LHCN-M2 (cell line): Measurements from ENCODE around the gene TXLNG. TPM values are rescaled to one million over a fixed set of nuclear protein-coding genes. Genes with fewer than 3 reads are reported as not detected.

Experiments
- DNase-seq: peaks from one replicate; pipeline ENCODE4 v3.0.0-alpha.2; 2012; ENCODE audit warnings: low read depth
- total RNA-seq: library from RNA; depleted of rRNA; stranded (reverse); fragments of >200 nt; gene quantifications from 2 replicates; pipeline ENCODE4 v1.2.3, GENCODE V29; 2014

The TXLNG gene
- total RNA-seq, 1 experiment from 2014 or later: 8.5 TPM

GRCh38 chrX:16785247-16786138, 773 bp upstream of the TXLNG start:
- no peak for DNase-seq

DNA sequence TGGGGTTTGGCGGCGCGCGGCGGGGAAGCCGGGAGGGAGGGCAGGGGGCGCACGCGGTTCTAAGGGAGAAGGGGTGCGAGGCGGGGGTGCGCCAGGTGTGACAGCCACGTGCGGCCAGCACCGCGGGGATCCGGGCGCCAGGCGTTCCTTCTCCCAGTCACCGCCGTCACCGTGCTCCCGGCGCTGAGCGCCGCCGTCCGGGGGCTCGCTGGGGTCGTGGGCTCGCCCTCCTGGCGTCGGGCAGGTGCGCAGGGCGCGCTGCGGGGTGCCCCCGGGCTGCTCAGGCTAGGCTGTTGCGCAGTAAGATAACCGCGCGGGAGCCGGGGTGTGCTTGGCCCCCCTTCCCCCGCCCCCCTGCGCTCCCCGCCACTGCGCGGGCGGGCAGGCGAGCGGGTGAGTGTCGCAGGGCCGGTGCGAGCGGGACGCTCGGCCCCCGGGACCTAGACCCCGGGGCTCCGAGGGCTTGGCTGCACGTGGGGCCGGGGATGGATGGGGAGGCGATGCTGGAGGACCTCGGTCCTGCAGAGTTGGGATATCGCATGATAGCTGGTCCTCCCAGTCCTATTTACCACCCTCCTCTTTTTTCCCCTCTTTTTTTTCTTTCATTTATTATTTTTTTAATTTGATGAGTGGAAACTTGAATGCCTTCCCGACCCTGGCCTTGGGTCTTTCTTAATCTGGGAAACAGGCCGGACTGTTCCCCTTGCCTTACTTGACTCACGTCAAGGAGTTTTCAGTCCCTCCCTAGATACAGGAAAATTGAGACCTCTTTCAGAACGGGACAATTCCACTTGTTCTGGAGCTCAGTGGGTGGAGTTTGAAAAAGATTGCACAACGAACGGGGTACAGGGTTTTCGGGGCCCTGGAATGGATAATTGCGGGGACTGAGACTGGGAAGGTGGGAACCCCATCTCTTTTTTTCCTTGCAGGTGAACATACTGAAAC, 797 bp downstream of the TXLNG start:
- no peak for DNase-seq

DNA sequence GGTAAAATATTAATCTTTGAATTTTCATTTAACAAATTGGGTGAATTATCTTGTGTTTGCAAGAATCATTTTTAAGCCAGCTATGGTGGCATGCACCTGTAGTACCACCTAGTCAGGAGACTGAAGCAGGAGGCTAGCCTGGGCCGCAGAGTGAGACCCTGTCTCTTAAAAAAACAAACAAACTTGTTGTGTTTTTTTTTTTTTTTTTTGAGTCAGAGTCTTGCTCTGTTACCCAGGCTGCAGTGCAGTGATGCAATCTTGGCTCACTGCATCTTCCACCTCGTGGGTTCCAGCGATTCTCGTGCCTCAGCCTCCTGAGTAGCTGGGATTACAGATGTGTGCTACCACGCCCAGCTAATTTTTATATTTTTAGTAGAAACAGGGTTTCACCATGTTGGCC, 2.2 kb downstream of the TXLNG start:
- DNase-seq: no peak

DNA sequence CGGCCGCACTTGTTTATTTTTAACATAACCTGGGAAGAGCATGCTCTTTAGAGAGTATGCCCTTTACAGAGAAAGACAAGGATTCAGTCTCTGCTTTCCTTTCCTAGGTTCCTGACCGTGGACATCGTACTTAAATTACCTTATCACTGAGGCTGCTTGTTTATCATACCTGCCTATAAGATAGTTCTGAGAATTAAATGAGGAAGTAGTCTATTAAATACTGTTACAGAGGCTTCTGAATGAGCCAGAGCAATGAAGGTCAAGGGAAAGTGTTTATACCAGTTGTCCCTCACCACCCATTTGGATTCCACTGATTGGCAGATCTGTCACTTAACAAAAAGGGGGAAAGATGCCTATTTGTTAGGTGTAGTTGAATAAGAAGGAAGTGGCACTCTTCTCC, 10.0 kb downstream of the TXLNG start:
- no peak for DNase-seq

GRCh38 chrX:16797358-16797757, 11.1 kb downstream of the TXLNG start:
- peak; percentile 3 for DNase-seq

GRCh38 chrX:16797841-16798240, 11.6 kb downstream of the TXLNG start:
- DNase-seq: no peak

DNA sequence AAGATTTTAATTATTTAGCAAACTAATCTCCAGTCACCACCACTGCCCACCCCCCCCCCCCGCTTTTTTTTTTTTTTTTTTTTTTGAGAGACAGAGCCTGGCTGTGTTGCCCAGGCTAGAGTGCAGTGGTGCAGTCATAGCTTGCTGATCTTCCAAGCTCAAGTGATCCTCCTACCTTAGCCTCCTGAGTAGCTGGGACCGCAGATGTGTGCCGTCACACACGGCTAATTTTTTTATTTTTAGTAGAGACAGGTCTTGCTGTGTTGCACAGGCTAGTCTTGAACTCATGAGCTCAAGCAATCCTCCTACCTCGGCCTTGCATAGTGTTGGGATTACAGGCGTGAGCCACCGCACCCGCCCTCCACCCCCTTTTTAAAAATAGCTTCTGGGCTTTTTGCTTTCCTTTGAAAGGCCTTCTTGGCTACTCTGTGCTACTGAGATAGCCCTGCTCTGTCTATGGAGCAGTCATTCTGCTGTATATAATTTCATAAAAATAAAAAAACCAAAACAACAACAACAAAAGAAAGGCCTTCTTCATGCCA, 18.7 kb downstream of the TXLNG start:
- no peak for DNase-seq

DNA sequence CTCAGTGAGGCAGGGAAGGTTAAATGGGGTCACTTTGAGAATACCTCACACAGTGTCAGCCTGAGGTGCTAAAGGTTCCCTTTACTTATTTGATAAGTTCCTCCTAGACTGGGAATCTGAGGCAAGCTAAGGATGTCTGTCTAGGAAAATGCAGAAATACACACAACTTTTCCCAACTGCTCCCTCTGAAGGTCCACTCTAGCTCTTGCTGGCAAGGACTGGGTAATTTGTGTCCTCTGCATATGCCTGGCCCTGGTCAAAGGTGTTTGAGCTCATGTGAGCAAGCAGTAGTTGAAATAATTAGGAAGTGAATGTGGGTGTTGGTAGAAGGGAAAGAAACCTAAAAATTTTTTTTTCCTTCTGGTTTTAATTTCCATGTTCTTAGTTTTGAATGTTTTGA, 21.3 kb downstream of the TXLNG start:
- no peak for DNase-seq

DNA sequence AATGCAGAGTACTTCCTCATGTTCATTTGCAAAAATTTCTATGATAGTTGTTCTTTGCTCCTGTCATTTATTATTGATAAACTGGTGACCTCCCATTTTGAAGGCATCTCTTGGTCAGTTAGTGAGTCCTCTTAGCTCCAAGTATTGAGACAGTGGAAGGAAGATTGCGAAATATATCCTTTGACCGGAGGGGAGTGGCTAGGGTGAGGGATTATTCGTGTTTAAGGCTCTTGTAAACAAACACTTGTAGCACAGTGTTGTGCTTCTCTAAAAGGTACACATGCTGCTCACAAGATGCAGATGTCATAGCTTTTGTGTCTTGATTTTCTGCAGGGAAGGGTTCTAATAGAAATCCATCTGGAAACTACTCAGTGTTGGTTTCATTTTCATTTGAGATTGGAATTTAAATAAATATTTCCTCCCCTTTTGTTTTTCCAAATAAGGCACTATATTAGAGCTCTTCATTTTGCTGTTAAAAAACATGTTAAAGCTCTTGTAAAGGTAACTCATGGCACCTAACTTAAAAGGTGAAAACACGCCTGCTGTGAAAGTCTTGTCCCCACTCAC, 21.8 kb downstream of the TXLNG start:
- DNase-seq: peak; percentile 58

DNA sequence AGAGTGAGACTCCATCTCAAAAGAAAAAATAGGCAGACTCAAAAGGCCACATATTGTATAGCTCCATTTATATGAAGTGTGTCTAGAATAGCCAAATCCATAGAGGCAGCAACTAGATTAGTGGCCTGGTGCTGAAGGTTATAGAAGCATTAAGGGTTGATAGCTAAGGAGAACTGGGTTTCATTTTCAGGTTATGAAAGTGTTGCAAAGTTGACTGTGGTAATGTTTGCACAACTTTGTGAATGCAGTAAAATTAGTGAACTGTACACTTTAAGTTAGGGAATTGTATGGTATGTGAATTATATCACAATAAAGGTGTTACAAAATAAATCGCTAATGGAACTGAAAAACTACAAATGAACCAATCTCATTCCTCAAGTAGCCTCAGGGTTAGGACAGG, 28.3 kb downstream of the TXLNG start:
- no peak for DNase-seq

DNA sequence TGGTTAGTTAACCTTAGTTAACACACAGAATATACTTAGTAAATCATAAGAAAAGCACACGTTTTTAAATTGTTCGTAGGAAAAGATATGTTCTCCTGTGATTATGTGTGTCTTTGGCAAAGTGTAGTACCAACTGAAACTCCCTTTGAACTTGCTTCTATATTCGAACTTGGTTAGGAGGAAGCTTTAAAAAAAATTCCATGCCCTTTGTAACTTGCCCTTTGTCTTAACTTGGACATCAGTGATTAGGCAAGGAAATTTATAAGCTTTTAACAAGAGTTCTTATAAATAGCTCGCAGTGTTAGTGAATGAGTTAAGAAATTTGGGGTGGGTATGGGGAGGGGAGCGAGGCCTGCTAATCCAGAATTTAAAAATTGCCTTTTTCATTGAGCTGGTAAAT, 33.4 kb downstream of the TXLNG start:
- DNase-seq: no peak

- DNase-seq: peak; percentile 79
Measured at GRCh38 chrX:16822723-16823122, 36.5 kb downstream of the TXLNG start.

DNA sequence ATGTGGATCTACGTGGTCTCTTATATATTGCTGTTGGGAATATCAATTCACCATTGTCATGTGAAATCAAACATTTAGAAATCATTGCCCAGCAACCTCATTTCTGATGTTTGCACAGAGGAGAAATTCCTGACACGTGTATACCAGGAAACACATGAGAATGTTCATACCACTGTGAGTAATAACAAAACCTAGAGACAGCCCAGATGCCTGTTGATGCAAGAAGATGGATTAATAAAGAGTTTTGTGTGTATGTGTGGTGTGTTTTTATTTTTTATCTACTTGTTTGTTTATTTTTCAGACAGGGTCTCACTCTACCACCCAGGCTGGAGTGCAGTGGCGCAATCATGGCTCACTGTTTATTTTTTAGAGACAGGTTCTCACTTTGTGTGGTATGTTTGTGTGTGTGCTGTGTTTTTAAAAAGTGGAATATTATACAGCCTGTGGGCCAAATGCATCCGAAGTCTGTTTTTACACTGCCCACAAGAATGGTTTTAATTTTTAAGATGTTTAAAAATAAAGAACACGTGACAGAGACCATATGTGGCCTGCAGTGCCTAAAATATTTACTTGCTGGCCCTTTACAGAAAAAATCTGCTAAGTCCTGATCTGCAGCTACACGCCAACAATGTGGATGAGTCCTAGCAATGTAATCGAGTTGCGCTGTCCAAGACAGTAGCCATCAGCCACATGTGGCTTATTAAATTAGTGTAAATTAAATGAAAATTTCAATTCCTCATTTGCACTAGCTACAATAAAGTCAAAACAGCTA, 39.2 kb downstream of the TXLNG start:
- no peak for DNase-seq

DNA sequence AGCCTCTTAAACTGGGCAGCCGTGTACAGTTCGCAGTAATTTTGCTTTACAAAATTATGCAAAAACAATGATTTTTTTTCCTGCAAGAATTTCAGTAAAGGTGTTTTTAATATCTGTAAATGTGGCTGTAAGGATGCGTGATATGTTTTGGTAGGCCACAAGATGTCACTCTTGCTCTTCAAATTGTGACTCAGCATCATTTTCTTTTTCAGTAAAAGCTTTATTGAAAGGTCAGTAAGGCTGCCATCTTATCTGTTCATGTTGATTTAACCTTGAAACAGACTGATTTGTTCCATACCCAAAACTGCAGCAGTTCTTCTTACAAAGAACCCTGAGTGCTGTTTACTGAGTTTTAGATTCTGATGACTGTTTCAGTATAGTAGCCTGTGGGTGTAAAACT, 39.9 kb downstream of the TXLNG start:
- peak; percentile 53 for DNase-seq

DNA sequence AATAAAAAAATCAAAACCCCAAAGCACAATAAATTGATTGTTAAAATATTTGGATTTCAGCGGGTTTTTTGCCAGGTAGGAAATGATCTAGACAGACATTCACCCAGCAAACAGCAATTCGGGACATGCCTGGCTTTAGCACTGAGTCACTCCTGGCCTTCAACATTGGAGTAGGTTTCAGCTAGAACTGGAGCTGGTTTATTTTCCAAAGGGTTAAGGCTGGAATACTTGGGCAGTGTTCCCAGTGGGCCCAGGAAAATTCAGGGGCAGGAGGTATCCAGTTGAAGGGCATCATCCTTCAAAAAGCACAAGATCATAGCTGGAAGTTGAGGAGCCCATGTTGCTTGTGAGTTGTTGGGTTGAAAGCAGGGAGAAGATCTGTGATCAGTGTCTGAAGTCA, 41.0 kb downstream of the TXLNG start:
- no peak for DNase-seq

DNA sequence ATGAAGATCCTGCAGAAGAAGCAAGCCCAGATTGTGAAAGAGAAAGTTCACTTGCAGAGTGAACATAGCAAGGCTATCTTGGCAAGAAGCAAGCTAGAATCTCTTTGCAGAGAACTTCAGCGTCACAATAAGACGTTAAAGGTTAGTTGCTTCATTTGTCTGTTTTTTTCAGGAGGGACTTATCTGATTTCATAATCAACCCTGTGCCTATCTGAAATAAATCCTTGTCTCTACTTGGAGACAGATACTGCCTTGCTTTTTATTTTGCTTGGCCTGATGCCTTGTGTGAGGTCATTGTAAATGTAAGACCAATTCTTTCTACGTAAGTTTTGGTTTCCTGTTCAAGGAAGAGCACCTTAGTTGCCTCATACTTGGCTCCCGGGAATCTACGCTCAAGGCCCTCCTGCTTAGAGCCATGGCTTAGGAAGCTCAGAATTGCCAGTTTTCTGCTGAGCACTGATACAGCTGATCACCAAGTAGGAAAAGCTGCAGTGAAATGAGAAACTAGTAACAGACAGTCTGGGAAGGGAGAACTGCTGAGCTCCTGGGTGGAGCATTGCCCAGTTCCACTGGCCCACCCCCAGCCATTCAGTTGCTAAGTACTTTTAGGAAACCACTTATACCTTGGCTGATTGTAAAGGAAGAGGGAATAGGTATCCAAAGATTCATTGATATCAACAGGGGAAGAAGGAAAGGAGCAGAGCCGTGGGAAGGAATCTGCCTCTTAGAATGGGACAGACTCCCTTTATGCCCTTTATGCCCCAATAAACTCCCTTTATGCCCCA, 42.0 kb downstream of the TXLNG start:
- peak; percentile 33 for DNase-seq

DNA sequence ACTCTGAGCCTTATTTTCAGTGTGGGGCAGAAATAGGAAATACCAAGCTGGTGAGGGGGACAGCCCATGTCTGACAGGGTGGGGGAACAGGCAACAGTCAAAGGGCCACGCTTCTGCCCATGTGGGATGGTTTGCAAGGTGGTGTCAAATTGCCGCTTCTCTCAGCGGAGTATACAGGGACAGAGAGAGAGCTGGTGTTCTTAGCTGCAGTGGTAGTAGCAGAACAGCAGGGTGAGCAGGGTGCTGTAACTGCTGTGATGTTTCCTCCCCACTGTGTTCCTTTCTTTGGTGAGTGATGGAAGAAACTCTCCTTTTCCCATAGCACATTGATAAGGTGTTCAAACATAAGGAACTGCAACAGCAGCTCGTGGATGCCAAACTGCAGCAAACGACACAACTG, 46.0 kb downstream of the TXLNG start:
- no peak for DNase-seq

GRCh38 chrX:16834806-16835205, 48.5 kb downstream of the TXLNG start:
- no peak for DNase-seq

GRCh38 chrX:16836371-16836770, 50.1 kb downstream of the TXLNG start:
- DNase-seq: peak; percentile 71
